Ecto neural progenitor cell (in vitro differentiated cells): ENCODE measurements around the gene HNF1A.
"Not testable (repeated sequence)": the region's sequence is repeated elsewhere in the genome, so short reads cannot be mapped to it uniquely, and the experiment has no call there.

Experiments used
- DNase-seq: peaks from one replicate; pipeline ENCODE4 v3.0.0-alpha.2; 2018; ENCODE audit warnings: low spot score

HNF1A gene

DNA sequence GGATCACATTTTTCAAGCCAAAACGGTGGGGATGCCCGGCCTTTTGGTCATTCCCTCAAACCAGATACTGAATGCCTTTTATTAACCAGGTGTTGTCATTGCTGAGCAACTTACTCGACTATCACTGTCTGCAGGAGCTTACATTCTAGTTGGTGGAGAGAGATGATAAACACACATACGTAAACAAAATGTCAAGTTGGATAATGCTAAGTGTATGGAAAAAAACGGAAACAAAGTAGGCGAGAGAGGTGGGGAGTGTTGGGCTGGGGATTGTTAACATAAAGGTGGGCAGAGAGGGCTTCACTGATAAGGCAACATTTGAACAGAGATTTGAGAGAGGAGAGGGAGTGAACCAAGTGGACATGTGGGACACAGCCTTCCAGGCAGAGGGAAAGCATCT lies 33.5 kb downstream of the HNF1A start:
- DNase-seq = no peak

DNA sequence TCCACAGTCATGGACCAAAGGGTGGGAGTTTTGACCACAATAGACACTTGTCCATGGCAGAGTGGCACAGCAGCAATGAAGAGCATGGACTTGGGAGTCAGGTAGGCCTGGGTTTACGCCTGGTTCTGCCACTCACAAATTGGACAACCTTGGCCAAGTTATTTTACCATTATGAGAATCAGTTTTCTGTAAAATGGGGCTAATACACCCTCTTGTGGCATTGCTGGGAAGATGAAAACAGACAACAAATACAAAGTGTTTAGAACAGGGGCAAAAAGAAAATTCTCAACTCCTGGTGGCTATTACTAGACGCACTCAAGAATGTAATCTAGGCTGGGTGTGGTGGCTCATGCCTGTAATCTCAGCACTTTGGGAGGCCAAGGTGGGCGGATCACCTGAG lies 35.4 kb downstream of the HNF1A start:
- no peak for DNase-seq

GRCh38 chr12:121015825-121016766 lies 37.8 kb downstream of the HNF1A start, which contains the start of gene C12orf43:
Gene C12orf43 (minus strand): TSS chr12:121016487. CDS start chr12:121016474, 13 bp downstream.
- DNase-seq = peak; percentile 96

DNA sequence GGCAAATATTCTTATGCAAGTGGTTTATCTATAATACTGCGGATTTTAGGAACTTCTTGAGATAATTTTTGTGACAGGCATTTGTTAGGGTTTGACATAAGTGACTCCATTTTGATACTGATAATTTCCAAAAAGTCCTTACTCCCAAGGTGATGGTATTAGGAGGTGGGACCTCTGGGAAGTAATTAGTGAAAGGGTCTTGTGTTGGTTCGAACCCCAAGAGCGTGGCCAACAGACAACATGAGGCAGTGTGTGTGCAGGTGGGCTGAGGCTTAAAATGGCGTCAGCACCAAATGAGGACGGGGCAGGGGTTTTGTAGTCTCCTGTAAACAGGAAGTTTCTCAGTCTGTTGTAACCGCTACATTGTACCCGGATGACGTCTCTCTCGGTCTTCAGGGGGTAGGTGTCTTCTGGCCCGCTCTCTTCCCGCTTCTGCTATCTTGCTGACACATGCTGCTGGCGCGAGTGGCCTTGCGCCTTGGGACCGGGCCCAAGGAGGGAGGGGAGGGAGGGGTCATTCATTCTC lies 39.7 kb downstream of the HNF1A start:
- DNase-seq = no peak

DNA sequence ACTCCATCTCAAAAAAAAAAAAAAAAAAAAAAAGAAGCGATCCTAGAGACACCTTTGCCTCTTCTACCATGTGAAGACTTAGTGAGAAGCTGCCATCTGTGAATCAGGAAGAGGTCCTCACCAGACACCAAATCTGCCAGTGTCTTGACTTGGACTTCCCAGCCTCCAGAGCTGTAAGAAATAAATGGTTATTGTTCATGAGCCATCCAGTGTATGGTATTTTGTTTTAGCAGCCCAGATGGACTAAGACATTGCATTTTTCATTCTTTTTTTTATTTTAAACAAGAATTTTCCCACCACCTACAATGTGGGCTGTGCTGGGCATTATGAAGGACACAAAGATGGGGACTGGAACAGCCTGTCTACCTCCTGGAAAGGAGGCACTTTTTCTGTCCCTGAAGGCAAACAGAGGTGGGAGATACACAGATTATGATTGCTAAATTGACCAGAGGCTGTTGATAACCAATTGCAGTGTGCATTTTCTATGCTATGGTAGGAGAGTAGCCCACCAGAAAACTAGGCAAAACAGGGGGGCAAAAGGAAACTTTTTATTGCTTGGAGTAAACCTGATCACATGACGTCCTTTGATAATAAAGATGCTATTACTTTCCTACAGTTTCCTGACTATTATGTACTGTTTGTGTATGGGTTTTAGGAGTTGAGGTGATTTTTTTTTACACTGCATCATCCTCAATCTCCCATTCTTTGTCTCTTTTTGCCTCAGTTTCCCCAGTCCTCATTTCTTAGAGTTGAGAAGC lies 40.7 kb downstream of the HNF1A start:
- no peak for DNase-seq

DNA sequence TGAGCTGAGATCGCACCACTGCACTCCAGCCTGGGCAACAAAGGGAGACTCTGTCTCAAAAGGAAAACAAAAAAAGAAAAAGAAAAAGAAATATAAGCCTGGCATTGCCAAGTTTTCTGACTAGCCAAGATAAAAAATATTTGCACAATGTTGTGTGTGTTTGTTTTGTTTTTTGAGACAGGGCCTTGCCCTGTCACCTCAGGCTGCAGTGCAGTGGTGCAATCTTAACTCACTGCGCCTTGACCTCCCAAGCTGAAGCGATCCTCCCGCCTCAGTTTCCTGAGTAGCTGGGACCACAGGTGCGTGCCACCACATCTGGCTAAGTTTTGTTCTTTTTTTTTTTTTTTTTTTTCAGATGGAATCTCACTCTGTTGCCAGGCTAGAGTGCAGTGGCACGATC lies 43.4 kb downstream of the HNF1A start:
- no peak for DNase-seq

DNA sequence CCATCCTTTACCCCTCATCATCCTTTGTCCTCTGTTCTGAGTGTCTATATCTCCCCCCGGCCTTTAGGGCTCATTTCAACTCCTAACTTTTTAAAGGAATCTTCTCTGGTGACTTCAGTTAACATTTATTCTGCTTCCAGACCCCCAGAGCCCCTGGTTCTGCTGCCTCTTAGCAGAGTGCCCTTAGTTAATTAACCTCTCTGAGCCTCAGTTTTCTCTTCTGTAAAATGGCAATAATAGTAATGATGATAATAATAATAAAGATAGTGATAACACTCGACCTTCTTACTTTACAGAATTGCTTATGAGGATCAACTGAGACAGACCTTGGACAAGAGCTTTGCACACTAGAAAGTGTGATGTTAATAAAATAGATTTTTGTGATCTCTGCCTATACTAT lies 44.4 kb downstream of the HNF1A start:
- no peak for DNase-seq

DNA sequence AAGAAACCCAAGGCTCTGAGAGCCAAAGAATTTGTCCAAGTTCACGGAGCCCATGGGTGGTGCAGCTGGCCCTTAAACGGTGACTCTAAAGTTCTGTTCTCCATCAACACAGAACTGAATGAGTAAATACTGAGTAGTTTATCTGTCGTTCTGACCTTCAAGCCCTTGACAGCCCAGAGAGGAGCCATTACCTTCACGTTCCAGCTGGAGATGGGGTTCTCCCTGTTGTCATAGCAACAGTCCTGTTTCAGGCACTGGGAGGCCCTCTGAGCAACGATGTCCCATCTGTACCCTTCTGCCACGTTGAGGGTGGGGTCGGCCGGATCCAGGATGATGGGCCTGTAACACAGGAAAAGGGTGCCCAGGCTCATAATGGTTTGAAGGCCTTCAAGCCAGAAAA lies 45.5 kb downstream of the HNF1A start:
- no peak for DNase-seq

DNA sequence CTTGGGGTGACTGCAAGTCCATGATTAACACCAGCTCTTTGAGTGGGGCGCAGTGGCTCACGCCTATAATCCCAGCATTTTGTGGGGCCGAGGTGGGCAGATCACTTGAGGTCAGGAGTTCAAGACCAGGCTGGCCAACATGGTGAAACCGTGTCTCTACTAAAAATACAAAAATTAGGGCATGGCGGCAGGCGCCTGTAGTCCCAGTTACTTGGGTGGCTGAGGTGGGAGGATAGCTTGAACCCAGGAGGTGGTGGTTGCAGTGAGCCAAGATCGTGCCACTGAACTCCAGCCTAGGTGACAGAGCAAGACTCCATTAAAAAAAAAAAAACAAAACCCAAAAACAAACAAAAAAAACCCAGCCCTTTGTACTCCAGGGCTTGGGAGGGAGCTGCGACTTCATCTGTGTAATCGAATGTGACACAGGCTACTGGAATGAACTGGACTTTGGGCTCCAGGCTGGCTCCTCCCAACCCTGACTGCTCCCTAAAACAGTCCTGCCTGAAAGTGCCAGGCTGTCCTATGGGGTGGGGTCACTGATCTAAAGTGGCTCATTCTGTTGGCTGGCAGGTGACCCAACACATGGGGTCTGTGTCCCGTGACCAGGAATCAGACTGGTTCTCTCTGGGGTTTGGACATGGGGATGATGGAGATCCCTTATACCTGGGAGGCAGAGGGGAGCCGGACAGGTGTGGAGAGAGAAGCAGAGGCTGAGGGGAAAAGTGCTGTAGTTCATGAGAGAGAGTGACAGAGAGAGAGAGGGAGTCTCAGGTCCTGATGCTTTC lies 47.3 kb downstream of the HNF1A start:
- no peak for DNase-seq

GRCh38 chr12:121026274-121027045 lies 48.1 kb downstream of the HNF1A start:
- no peak for DNase-seq

- DNase-seq = no peak
Observed at GRCh38 chr12:121030576-121031212, 52.4 kb downstream of the HNF1A start.

DNA sequence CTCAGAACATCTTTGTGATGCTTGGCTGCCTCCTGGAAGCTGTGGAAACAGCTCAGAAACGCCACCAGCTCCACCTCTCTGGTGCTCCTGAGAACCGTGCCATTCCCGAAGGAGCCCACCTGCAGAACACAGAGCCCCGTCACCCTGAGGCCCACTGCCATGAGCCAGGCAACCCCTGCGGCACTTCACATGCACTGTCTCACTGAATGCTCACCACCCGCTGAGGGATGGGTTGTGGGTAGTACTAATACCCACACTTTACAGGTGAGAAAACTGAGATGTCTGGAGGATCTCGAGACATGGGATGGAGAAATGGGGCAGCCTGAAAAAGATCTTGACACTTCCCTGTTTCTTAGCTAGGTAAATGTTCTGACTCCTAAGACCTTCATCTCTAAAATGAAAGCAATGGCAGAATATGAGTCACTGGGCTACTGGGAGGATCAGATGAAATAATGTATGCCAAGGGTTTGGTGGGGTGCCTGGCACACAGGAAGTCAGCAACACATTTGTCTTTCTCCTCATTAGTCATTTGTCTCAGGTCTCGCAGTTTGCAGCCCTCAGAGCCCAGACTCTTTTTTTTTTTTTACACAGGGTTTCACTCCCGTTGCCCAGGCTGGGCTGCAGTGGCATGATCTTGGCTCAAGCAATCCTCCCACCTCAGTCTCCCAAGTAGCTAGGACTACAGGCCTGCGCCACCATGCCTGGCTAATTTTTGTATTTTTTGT lies 55.4 kb downstream of the HNF1A start:
- DNase-seq = no peak

DNA sequence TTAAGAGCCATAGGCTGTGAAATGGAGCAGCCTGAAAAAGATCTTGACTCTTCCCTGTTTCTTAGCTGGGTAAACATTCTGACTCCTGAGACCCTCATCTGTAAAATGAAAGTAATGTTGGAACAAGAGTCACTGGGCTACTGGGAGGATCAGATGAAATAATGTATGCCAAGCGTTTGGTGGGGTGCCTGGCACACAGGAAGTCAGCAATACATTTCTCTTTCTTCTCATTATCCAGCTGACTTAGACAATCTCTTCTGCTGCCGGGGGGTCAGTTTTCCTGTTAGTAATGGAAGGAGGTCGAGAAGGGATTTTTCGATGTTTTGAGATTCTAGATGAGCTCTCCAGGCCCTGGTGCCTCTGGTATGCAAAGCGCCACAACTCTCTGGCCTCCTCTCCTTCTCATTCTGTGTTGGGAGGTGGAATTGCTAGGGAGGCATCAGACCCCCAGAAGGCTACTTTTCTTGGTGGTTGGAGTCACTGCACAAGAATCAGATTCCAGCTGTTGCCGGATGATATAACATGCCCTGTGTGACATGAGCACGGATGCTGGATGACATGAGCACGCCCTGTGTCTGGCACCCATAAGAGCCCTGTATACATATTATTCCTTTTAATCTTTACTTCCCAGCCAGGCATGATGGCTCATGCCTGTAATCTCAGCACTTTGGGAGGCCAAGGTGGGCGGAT lies 56.4 kb downstream of the HNF1A start:
- DNase-seq = no peak

- no peak for DNase-seq
Observed at GRCh38 chr12:121036810-121037326, 58.5 kb downstream of the HNF1A start.

DNA sequence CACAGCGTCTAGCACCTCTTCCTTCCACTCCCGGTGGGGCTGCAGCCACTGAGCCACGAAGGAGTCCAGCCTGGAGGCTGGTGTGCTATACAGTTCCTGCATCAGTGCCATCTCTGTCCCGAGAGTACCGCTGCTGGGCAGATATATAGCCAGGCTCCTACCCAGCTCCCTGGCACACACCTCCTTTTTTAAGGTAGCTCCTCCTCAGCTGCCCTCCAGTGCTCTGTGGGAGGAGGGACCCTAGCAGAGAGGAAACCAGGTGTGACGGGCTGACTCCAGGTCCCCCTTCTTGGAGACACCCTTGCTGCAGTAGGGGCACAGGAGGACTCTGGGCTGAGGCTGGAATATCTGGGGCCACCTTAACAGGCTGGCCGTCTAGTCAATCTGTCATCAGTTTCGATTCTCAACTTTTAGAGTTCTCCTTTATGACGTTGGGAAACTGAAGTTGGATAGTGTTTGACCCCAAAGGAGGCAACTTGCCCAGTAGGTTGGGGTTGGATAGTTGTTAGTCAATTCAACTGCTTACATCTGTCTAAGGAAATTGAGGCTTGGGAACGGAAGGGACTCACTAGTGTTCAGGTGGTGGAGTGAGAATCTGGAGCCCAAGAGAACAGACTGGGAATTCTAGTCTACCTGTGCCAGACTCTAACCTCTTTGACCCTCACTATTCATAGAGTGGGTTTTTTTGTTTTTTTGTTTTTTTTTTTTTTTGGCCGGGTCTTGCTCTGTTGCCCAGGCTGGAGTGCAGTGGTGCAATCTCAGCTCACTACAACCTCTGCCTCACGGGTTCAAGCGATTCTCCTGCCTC lies 60.7 kb downstream of the HNF1A start, which contains the start of gene OASL:
TSS of gene OASL (minus strand) at position 386 of the 808 bp plus-strand sequence. CDS start at position 111, 275 bp downstream.
- DNase-seq = no peak

GRCh38 chr12:121043067-121043466 lies 64.7 kb downstream of the HNF1A start:
- no peak for DNase-seq

DNA sequence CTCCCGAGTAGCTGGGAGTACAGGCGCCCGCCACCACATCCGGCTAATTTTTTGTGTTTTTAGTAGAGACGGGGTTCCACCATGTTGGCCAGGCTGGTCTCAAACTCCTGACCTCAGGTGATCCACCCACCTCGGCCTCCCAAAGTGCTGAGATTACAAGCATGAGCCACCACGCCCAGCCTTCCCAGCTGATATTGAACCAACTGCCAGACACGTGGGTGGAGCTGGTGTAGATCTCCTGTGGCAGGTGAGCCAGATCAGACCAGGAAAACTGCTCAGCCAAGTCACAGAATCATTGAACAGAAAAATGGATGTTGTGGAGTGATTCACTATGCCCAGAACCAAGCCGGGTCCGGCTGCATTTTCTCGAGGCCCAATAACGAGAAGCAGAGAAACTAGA lies 69.1 kb downstream of the HNF1A start:
- not testable (repeated sequence) for DNase-seq

- DNase-seq = no peak
Observed at GRCh38 chr12:121048442-121048841, 70.1 kb downstream of the HNF1A start.
